ENCODE data around the gene MRPS18A. TPM values are rescaled to one million over a fixed set of nuclear protein-coding genes. Genes with fewer than 3 reads are reported as not detected.

Gene MRPS18A
- total and polyA plus RNA-seq, 2 of the 13 experiments (the other 11 are each of a cell fraction or from before 2014, with no cell fraction given), result 87.8 to 89.1 TPM

GRCh38 chr6:43728586-43728985 lies 41.0 kb upstream of the MRPS18A start:
- no peak for ATAC-seq
- in situ Hi-C loops (cut with HindIII; ENCODE audit: extremely low pct_ligation_motif_present, low pct_unique_long_range_greater_than_20kb) (no loop called here), intact Hi-C loops (cut with micrococcal nuclease; ENCODE audit: unreplicated experiment) (no loop called here)
- H3K27ac ChIP-seq (ENCODE audit: extremely low read length, insufficient read depth, low read length), result no peak overlapping the region
- H3K4me1 ChIP-seq (ENCODE audit: insufficient read depth, low read length), result peaks cover 38% of the 10 kb centered on the region
- H3K9me3 ChIP-seq (ENCODE audit: low read length), result no peaks in the 10 kb centered on the region
- POLR2A ChIA-PET, result no interaction called here
- H3K79me2 ChIP-seq (ENCODE audit: insufficient read depth, low read length), result no peaks in the 10 kb centered on the region
- CTCF ChIA-PET (ENCODE audit: low intra/inter-chr PET ratio, low total read pairs), result no interaction called here
- H2AFZ ChIP-seq (ENCODE audit: low read length), result no peak overlapping the region
- no peak overlapping the region for H3K9ac ChIP-seq (ENCODE audit: insufficient read depth, low read depth, low read length)
- no peaks in the 10 kb centered on the region; a peak in 1 of 5 replicates for H3K27me3 ChIP-seq (ENCODE audit: control insufficient read depth in 1 of 2, insufficient read depth in 2 of 2, low read length in 2 of 2)
- 50% methylated on average over 2 of the region's 2 CpGs for WGBS (ENCODE audit: low lambda C conversion rate)
- TF ChIP-seq RORA (CRISPR knock-in tag; IDR thresholded peaks at IDR 0.05), result no peak
- no peak overlapping the region for H3K4me3 ChIP-seq (replicated peaks in 1 of 3; ENCODE audit: insufficient read depth in 1 of 3, low read depth in 2 of 3, low read length in 3 of 3)
- H4K20me1 ChIP-seq (ENCODE audit: insufficient read depth, low read length), result no peaks in the 10 kb centered on the region
- FAIRE-seq, result no peak
- no peak for DNase-seq (ENCODE audit: low spot score)
- no peaks in the 10 kb centered on the region for H3K36me3 ChIP-seq (replicated peaks in 1 of 2; ENCODE audit: control insufficient read depth in 1 of 2, insufficient read depth in 2 of 2, low read length in 2 of 2)
- H3K4me2 ChIP-seq (ENCODE audit: low read depth, low read length), result no peak overlapping the region
- BruUV-seq (replicated peaks), result no TSS peak

DNA sequence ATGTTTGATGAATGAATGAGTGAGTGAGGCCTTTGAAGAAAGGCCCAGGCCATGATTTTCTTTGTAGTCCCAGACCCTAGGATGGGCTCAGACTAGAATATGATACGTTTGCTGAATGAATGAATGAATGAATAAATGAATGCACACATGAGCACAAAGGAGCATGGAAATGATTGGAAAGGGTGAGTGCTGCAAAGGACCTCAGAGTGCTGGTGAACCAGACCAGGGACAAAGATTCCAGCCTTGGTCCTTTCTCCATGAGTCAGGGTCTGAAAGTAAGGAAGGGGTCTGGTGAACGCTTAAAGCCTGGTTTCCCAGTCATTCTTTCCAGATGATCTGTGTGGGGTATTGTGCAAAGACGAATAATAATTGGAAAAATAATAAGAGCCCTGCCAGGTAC lies 40.0 kb upstream of the MRPS18A start:
- Histone ChIP-seq H3K27me3 (ENCODE audit: control insufficient read depth in 1 of 2, insufficient read depth in 2 of 2, low read length in 2 of 2) (no peaks in the 10 kb centered on the region; a peak in 1 of 5 replicates), H3K4me2 (ENCODE audit: low read depth, low read length) (no peak overlapping the region), H4K20me1 (ENCODE audit: insufficient read depth, low read length) (no peaks in the 10 kb centered on the region), H3K4me3 (replicated peaks in 1 of 3; ENCODE audit: insufficient read depth in 1 of 3, low read depth in 2 of 3, low read length in 3 of 3) (no peak overlapping the region), H3K9ac (ENCODE audit: insufficient read depth, low read depth, low read length) (no peak overlapping the region), H3K27ac (ENCODE audit: extremely low read length, insufficient read depth, low read length) (no peak overlapping the region), H3K79me2 (ENCODE audit: insufficient read depth, low read length) (no peaks in the 10 kb centered on the region), H3K9me3 (ENCODE audit: low read length) (no peaks in the 10 kb centered on the region), H2AFZ (ENCODE audit: low read length) (no peak overlapping the region), H3K4me1 (ENCODE audit: insufficient read depth, low read length) (peaks cover 35% of the 10 kb centered on the region), H3K36me3 (replicated peaks in 1 of 2; ENCODE audit: control insufficient read depth in 1 of 2, insufficient read depth in 2 of 2, low read length in 2 of 2) (no peaks in the 10 kb centered on the region)
- TF ChIP-seq MYC (CRISPR knock-in tag; IDR thresholded peaks at IDR 0.05; ENCODE audit: borderline replicate concordance) (no peak), SRSF4 (IDR thresholded peaks at IDR 0.05; ENCODE audit: low read depth, low read length, poor library complexity, severe bottlenecking) (no peak), ZNF24 (IDR thresholded peaks at IDR 0.05) (0 out of 2 replicates have a peak, but pooled peaks have one; percentile 26)
- TF ChIP-seq, protein P1, sequence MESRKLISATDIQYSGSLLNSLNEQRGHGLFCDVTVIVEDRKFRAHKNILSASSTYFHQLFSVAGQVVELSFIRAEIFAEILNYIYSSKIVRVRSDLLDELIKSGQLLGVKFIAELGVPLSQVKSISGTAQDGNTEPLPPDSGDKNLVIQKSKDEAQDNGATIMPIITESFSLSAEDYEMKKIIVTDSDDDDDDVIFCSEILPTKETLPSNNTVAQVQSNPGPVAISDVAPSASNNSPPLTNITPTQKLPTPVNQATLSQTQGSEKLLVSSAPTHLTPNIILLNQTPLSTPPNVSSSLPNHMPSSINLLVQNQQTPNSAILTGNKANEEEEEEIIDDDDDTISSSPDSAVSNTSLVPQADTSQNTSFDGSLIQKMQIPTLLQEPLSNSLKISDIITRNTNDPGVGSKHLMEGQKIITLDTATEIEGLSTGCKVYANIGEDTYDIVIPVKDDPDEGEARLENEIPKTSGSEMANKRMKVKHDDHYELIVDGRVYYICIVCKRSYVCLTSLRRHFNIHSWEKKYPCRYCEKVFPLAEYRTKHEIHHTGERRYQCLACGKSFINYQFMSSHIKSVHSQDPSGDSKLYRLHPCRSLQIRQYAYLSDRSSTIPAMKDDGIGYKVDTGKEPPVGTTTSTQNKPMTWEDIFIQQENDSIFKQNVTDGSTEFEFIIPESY (CRISPR knock-in tag; IDR thresholded peaks at IDR 0.05), result no peak
- in situ Hi-C loops (cut with HindIII; ENCODE audit: extremely low pct_ligation_motif_present, low pct_unique_long_range_greater_than_20kb), result no loop called here
- 30% methylated on average over 3 of the region's 3 CpGs for WGBS (ENCODE audit: low lambda C conversion rate)
- intact Hi-C loops (cut with micrococcal nuclease; ENCODE audit: unreplicated experiment), result no loop called here
- FAIRE-seq, result no peak
- CTCF ChIA-PET (ENCODE audit: low intra/inter-chr PET ratio, low total read pairs), result no interaction called here
- no peak for ATAC-seq
- BruUV-seq (replicated peaks), result no TSS peak
- no peak for DNase-seq (ENCODE audit: low spot score)
- POLR2A ChIA-PET, result no interaction called here

Measured in HepG2 (cell line).